HEK293 (cell line): ENCODE measurements around the gene CAMKMT.

Source experiments
- ATF2 ChIP-seq: fragments of 450-650 bp; formaldehyde crosslinking; IDR thresholded peaks from 2 replicates; pipeline ENCODE4 v1.5.1; 2016; ENCODE audit warnings: missing biosample characterization, missing genetic modification characterization, low read depth
- REST ChIP-seq: fragments of 450-650 bp; formaldehyde crosslinking; IDR thresholded peaks from 2 replicates; pipeline ENCODE4 v1.5.1; 2016; ENCODE audit warnings: missing biosample characterization, missing genetic modification characterization
- ZBTB20 ChIP-seq: fragments of 450-650 bp; formaldehyde crosslinking; IDR thresholded peaks from 2 replicates; pipeline ENCODE4 v1.5.1; 2016; ENCODE audit warnings: missing biosample characterization, missing genetic modification characterization
- ZNF274 ChIP-seq, 2 experiments: fragments of 200-500 bp in 1 of 2; fragments of 450-650 bp in 1 of 2; sonication (Bioruptor generic) in 1 of 2; formaldehyde crosslinking in 1 of 2; IDR thresholded peaks; 2 replicates each; pipeline versions ENCODE4 v1.5.1 to v1.6.1; 2014 to 2016; ENCODE audit warnings: borderline replicate concordance in 1 of 2, inconsistent platforms in 1 of 2, low read length in 1 of 2, missing biosample characterization in 1 of 2, missing genetic modification characterization in 1 of 2
- ZNF280C ChIP-seq: fragments of 450-650 bp; formaldehyde crosslinking; IDR thresholded peaks from 2 replicates; pipeline ENCODE4 v1.5.1; 2016; ENCODE audit warnings: missing biosample characterization, missing genetic modification characterization
- ZNF280D ChIP-seq: fragments of 450-650 bp; formaldehyde crosslinking; IDR thresholded peaks from 2 replicates; pipeline ENCODE4 v1.5.1; 2016; ENCODE audit warnings: missing biosample characterization, missing genetic modification characterization
- TF ChIP-seq, protein P1 (sequence below): fragments of 450-650 bp; formaldehyde crosslinking; IDR thresholded peaks from 2 replicates; pipeline ENCODE4 v1.5.1; 2016; ENCODE audit warnings: missing biosample characterization, missing genetic modification characterization
- TF ChIP-seq, protein P2 (sequence below): fragments of 450-650 bp; formaldehyde crosslinking; IDR thresholded peaks from 2 replicates; pipeline ENCODE4 v1.5.1; 2016; ENCODE audit warnings: missing biosample characterization, missing genetic modification characterization

GRCh38 chr2:44566059-44566458 is 204.3 kb downstream of the CAMKMT start:
- TF ChIP-seq, protein P1, sequence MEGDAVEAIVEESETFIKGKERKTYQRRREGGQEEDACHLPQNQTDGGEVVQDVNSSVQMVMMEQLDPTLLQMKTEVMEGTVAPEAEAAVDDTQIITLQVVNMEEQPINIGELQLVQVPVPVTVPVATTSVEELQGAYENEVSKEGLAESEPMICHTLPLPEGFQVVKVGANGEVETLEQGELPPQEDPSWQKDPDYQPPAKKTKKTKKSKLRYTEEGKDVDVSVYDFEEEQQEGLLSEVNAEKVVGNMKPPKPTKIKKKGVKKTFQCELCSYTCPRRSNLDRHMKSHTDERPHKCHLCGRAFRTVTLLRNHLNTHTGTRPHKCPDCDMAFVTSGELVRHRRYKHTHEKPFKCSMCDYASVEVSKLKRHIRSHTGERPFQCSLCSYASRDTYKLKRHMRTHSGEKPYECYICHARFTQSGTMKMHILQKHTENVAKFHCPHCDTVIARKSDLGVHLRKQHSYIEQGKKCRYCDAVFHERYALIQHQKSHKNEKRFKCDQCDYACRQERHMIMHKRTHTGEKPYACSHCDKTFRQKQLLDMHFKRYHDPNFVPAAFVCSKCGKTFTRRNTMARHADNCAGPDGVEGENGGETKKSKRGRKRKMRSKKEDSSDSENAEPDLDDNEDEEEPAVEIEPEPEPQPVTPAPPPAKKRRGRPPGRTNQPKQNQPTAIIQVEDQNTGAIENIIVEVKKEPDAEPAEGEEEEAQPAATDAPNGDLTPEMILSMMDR (tag by site-specific recombination): no peak
- TF ChIP-seq, protein P2, sequence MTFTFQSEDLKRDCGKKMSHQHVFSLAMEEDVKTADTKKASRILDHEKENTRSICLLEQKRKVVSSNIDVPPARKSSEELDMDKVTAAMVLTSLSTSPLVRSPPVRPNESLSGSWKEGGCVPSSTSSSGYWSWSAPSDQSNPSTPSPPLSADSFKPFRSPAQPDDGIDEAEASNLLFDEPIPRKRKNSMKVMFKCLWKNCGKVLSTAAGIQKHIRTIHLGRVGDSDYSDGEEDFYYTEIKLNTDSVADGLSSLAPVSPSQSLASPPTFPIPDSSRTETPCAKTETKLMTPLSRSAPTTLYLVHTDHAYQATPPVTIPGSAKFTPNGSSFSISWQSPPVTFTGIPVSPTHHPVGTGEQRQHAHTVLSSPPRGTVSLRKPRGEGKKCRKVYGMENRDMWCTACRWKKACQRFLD (tag by site-specific recombination): no peak
- TF ChIP-seq ZNF274 (IDR thresholded peaks at IDR 0.05; ENCODE audit: low read length): no peak
- TF ChIP-seq ZNF274 (tag by site-specific recombination; IDR thresholded peaks at IDR 0.05; ENCODE audit: borderline replicate concordance): no peak
- no peak for TF ChIP-seq REST (tag by site-specific recombination)
- no peak for TF ChIP-seq ZNF280D (tag by site-specific recombination)
- no peak for TF ChIP-seq ATF2 (tag by site-specific recombination)
- TF ChIP-seq ZBTB20 (tag by site-specific recombination): no peak
- TF ChIP-seq ZNF280C (tag by site-specific recombination): no peak
